Epithelial cell of alveolus of lung (primary cell): ENCODE data around the gene NHERF2. TPM values are rescaled to one million over a fixed set of nuclear protein-coding genes. Genes with fewer than 3 reads are reported as not detected.

Experiments
- total RNA-seq: library from RNA; depleted of rRNA; stranded (reverse); fragments of >200 nt; gene quantifications from 2 replicates; pipeline ENCODE4 v1.2.1, GENCODE V29; 2015

Gene NHERF2
- total RNA-seq, result 56.8 and 85.8 TPM in 2 replicates

DNA sequence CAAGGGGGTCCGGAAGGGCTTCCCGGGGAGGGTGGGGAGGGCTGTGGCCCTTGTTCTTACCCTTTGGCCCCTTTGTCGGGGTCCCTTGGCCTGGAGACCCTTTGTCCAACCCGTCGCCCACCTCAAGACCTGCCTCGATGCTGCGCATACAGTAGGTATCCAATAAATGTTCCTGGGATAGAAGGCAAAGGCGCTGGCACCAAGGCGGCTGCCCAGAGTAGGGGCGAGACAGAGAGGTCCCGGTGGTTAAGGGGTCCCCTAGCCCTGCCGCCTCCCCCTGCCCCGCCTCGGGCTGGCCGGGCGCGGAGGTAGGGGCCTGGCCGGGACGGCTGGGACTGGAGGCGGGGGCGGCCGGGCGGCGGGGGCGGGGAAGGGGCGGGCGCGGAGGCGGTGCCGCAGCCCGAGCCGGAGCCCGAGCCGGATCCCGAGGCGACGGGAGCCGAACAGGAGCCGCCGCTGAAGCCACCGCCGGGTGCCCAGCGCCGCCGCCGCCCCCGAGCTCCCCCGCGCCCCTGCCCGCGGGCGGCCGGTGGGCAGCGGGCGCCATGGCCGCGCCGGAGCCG lies at the start of gene NHERF2:
TSS of gene NHERF2 (plus strand) at position 442 of the 563 bp plus-strand sequence. CDS start at position 546, 104 bp downstream.

DNA sequence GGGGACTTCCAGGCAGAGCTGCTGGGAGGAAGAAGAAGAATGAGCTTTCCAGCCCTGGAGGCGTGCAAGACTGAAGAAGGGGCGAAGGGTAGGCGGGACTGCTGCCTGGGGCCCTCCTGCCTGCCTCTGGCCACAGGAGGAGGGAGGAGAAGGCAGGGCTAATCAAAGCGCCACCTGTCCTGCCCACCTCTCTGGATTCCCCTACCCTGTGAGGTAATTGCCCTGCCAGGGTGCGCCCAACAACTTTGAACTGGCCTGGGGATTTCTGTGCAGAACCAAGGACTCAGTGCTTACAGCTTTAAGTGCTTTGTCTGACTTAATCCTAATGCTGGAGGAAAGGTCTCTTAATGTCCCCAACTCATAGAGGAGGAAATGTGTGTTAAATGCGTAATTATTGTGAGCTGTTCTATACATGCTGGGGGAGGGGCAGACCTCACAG lies 45.3 kb upstream of the NHERF2 start, which contains the start of gene NOXO1:
TSS of gene NOXO1 (minus strand) at position 72 of the 439 bp plus-strand sequence. CDS start 290 bp downstream, outside the sequence.

DNA sequence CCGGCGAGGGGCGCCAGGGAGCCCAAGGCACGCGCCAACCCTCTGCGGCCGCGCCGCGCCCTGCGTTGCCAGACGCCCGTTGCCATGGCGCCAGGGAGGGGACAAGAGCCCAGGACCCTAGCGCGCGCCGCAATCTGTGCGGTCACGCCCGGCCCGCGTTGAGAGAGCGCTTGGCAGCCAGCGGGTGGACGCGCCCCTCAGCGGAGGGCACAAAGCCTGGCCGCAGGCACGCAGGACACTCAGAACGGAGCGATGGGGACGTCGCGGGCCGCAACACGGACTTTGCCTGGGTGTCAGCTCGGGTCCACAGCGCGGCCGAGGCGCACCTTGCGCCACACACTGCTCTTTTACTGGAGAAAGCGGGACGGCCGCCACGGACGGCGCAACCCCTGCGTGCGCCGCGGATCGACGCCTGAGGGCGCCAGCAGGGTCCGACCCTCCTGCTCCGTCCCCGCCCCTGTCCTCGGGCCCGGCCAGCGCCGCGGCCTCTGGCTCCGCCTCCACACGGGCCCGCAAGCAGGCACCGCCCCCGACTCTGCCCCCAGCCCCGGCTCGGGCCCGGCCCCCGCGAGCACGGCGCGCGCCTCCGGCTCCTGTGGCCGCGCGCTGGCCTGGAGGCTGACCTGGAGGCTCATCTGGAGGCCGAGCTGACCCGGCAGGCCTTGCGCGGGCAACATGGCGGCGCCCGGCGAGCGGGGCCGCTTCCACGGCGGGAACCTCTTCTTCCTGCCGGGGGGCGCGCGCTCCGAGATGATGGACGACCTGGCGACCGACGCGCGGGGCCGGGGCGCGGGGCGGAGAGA lies 43.0 kb upstream of the NHERF2 start, which contains the start of gene GFER:
TSS of gene GFER (plus strand) at position 650 of the 803 bp plus-strand sequence. CDS start at position 676, 26 bp downstream.

DNA sequence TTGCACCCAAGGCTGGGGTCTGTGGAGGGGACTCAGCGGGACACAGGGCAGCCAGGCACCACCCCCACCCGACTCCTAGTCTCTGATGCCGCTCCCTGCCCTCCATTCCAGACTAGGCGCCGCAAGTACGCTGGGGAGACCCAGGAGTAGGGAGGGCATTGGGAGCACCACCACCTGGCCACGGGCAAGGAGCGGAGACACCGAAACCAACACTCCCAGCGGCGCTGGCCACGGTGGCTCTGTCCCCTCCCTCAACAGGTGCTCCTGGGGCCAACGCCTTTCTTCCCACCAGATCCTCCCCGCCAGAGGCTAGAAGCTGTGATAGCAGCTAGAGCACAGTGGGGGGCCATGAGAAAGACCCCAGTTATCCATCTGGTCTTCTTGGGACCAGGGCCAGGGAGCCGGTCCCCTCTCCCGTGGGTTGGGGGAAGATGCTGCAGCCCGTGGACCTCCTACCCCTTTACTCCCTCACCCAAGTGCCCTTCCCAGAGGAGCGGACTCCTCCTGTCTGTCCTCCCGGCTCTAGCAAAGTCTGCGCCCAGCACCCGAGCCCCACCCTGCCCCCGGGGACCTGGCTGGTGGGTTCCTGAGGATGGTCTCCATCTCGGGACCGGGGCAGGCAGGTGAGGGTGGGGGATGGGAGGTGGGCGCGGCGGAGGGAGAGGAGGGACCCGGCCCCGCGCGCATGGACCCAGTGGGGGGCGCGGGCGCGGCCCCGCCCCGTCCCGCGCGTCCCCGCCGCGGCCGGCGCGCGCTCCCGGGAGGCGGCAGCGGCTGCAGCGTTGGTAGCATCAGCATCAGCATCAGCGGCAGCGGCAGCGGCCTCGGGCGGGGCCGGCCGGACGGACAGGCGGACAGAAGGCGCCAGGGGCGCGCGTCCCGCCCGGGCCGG lies 37.2 kb upstream of the NHERF2 start, which contains the start of gene SYNGR3:
TSS of gene SYNGR3 (plus strand) at position 762 of the 892 bp plus-strand sequence. CDS start 133 bp downstream, outside the sequence.

DNA sequence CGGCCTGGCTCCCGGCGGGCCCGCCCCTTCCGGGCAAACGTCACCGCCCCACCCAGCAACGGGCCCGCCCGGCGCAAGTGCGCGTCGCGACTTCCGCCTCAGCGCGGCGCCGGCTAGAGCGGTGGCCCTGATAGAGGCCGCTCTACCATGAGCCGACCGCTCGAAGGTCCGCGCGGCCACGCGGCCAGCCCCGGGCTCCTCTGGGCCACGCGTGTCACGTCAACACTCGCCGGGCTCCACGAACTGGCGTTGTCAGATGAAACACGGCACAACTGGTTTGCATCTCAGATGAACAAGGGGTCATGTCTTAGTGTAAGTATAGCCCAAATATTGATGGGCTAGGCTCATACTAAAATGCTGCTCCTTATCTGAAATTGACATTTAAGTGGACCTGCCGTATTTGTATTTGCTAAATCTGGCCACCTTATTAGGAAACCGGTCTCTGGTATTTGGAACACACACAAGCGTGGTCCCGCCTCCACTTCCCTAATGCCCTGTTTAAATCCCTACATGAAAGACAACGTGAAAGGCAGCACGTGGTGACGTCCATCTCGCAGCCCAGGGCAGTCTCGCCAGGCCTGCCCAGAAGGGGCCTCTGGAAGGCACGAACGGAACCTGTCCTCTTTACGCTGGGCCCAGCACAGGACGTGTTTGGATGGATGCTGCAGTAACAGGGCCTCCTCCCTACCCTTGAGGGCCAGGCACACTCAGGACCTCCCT lies 16.8 kb upstream of the NHERF2 start, which contains the start of gene ZNF598:
TSS of gene ZNF598 (minus strand) at position 31 of the 720 bp plus-strand sequence.

DNA sequence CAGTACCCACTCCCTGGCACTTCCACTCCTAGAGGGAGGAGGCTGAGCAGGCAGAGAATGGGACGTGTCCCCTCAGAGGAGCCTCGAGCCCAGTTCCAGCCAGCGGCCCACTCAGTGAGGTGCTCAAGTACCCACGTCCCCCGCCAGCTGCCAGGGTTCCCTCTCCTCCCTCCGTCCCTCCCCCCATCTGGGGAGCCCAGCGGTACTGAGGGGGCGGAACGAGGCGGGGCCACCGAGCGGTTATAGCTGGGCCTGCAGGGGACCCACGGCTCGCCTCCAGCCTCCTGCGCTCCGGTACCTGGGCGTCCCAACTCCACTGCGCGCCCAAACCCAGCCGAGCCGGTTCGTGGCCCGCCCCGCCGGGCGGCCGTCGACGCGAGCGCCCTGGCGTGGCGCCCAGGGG lies 7.2 kb upstream of the NHERF2 start, which contains the start of gene NPW:
TSS of gene NPW (plus strand) at position 268 of the 403 bp plus-strand sequence.

DNA sequence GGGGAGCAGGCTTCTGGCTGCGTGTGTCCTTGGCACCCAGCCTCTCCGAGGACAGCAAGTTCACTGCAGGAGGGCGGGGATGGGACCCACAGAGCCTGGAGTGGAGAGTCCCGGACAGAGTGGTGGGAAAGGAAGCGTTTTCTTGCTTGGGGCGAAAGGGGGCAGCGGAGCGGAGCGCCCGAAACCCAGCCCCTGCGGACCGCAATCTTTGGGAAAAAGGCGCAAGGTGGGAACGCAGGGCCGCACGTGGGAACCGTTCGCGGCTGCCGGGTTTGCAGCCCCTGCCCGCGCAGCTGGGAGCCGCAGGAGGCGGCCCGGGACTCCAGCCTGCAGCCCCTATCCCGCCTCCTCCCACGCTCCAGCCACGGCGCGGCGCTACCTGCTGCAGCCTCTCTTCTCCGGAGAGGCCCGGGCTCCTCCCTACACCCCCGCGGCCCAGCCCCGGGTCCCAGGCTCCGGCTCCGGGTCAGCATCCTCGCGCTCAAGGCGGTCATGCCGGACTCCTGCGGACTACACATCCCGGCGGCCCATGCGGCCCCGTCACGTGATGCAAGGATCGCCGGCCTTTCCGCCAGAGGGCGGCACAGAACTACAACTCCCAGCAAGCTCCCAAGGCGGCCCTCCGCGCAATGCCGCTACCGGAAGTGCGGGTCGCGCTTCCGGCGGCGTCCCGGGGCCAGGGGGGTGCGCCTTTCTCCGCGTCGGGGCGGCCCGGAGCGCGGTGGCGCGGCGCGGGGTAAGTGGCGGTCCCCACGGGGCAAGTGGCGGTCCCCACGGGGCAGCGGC lies 20.8 kb downstream of the NHERF2 start, which contains the start of the genes NTHL1 and TSC2:
TSS of gene NTHL1 (minus strand) at position 505 of the 786 bp plus-strand sequence. CDS start at position 494, 11 bp downstream.
TSS of gene TSC2 (plus strand) at position 656 of the 786 bp plus-strand sequence. CDS start 631 bp downstream, outside the sequence.

Other genes with a start within 250 kb of the NHERF2 start
- gene SPSB3, start 244.3 kb upstream of the NHERF2 start, total RNA-seq, result 25.3 and 62.7 TPM in 2 replicates
- gene NUBP2, start 243.9 kb upstream of the NHERF2 start, total RNA-seq, result 112 and 137 TPM in 2 replicates
- not detected in 2 replicates for gene IGFALS, start 233.2 kb upstream of the NHERF2 start, total RNA-seq
- 13.3 and 24.7 TPM in 2 replicates for gene HAGH, start 200.1 kb upstream of the NHERF2 start, total RNA-seq
- 22.0 and 61.2 TPM in 2 replicates for gene FAHD1, start 199.7 kb upstream of the NHERF2 start, total RNA-seq
- 0.08 TPM in 1 of 2 replicates, not detected in the other for gene MEIOB, start 154.7 kb upstream of the NHERF2 start, total RNA-seq
- not detected in 2 replicates for gene HS3ST6, start 108.5 kb upstream of the NHERF2 start, total RNA-seq
- 7.4 and 10.2 TPM in 2 replicates for gene MSRB1, start 83.7 kb upstream of the NHERF2 start, total RNA-seq
- not detected in 2 replicates for gene RPL3L, start 72.2 kb upstream of the NHERF2 start, total RNA-seq
- 289 and 350 TPM in 2 replicates for gene NDUFB10, start 67.4 kb upstream of the NHERF2 start, total RNA-seq
- gene RPS2, start 62.1 kb upstream of the NHERF2 start, total RNA-seq, result 3,892 and 6,799 TPM in 2 replicates
- gene RNF151, start 60.0 kb upstream of the NHERF2 start, total RNA-seq, result not detected in 2 replicates
- 51.7 and 71.4 TPM in 2 replicates for gene TBL3, start 54.8 kb upstream of the NHERF2 start, total RNA-seq
- not detected in 2 replicates for gene NOXO1, start 45.4 kb upstream of the NHERF2 start, total RNA-seq
- gene GFER, start 42.7 kb upstream of the NHERF2 start, total RNA-seq, result 15.6 and 25.9 TPM in 2 replicates
- gene SYNGR3, start 36.9 kb upstream of the NHERF2 start, total RNA-seq, result 5.4 and 7.6 TPM in 2 replicates
- gene ZNF598, start 17.1 kb upstream of the NHERF2 start, total RNA-seq, result 33.7 and 41.0 TPM in 2 replicates
- 5.6 and 6.6 TPM in 2 replicates for gene NPW, start 7.1 kb upstream of the NHERF2 start, total RNA-seq
- 25.9 and 28.7 TPM in 2 replicates for gene NTHL1, start 20.9 kb downstream of the NHERF2 start, total RNA-seq
- 33.1 and 51.4 TPM in 2 replicates for gene TSC2, start 21.1 kb downstream of the NHERF2 start, total RNA-seq
- gene PKD1, start 109.0 kb downstream of the NHERF2 start, total RNA-seq, result 72.0 and 175 TPM in 2 replicates
- 0.91 and 3.3 TPM in 2 replicates for gene RAB26, start 121.7 kb downstream of the NHERF2 start, total RNA-seq
- 65.8 and 73.5 TPM in 2 replicates for gene TRAF7, start 128.9 kb downstream of the NHERF2 start, total RNA-seq
- under 0.01 and 0.08 TPM in 2 replicates for gene CASKIN1, start 169.7 kb downstream of the NHERF2 start, total RNA-seq
- 38.7 and 61.3 TPM in 2 replicates for gene MLST8, start 178.6 kb downstream of the NHERF2 start, total RNA-seq
- gene BRICD5, start 184.0 kb downstream of the NHERF2 start, total RNA-seq, result 0.13 and 1.2 TPM in 2 replicates
- 4.1 and 16.3 TPM in 2 replicates for gene PGP, start 187.9 kb downstream of the NHERF2 start, total RNA-seq
- 16.4 and 37.3 TPM in 2 replicates for gene E4F1, start 196.7 kb downstream of the NHERF2 start, total RNA-seq
- gene DNASE1L2, start 209.5 kb downstream of the NHERF2 start, total RNA-seq, result 0.13 and 6.4 TPM in 2 replicates
- 34.8 and 38.7 TPM in 2 replicates for gene ECI1, start 224.7 kb downstream of the NHERF2 start, total RNA-seq
- gene RNPS1, start 241.2 kb downstream of the NHERF2 start, total RNA-seq, result 169 and 188 TPM in 2 replicates